Fibroblast of skin of scalp (primary cell): ENCODE data around the gene VSIG10L2.
A peak's percentile ranks its signal among the peaks of the same experiment; 100 is the strongest.
"Not testable (repeated sequence)": the region's sequence is repeated elsewhere in the genome, so short reads cannot be mapped to it uniquely, and the experiment has no call there.

Source experiments
- DNase-seq: peaks from one replicate; pipeline ENCODE4 v3.0.0-alpha.2; 2013

VSIG10L2 gene

GRCh38 chr11:125971618-125972017 is 25.8 kb downstream of the VSIG10L2 start:
- no peak for DNase-seq

DNA sequence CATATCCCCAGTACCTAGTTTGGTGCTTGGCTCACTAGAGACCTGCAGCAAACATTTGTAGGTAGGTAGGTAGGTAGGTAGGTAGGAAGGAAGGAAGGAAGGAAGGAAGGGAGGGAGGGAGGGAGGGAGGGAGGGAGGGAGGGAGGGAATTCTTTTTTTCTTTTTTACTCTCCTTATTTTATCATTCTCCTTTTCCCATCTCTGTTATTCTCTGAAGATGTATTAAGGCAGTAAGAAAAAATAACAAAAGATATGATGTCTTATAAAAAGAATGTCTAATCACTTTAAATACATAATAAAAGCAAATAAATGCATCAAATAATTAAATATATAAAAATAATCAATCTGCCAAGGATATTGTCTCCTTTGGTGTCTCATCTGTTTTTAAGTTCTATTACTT is 28.4 kb downstream of the VSIG10L2 start:
- no peak for DNase-seq

GRCh38 chr11:125975634-125976033 is 29.8 kb downstream of the VSIG10L2 start:
- DNase-seq = no peak

- no peak for DNase-seq
Observed at GRCh38 chr11:125976156-125976555, 30.3 kb downstream of the VSIG10L2 start.

- no peak for DNase-seq
Observed at GRCh38 chr11:125977333-125977732, 31.5 kb downstream of the VSIG10L2 start.

DNA sequence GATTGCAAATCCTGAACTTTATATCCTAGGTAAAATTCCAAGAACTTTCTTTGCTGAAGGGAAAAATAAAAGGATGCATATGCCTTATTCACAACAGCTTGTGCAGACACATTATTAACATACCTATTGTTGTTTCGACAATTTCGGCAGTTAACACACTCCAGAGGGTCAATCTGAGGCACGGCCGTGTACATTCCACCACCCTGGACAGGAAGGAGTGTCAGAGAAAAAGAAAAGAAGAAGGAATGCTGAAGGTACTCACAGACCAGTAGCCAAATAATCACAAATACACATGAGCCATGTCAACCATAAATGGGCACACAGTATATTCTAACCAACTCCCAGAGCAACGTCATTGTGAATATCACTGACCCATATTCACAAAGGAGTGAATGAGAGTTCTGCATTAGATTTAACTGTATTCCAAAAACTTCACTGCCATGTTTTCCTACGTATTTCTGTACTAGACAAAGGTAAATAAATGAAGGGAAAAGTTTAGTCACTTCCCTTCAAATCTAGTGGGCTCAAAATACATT is 32.4 kb downstream of the VSIG10L2 start:
- no peak for DNase-seq

GRCh38 chr11:125978778-125979407 is 33.0 kb downstream of the VSIG10L2 start:
- DNase-seq = no peak

- no peak for DNase-seq
Observed at GRCh38 chr11:125979511-125979910, 33.7 kb downstream of the VSIG10L2 start.

DNA sequence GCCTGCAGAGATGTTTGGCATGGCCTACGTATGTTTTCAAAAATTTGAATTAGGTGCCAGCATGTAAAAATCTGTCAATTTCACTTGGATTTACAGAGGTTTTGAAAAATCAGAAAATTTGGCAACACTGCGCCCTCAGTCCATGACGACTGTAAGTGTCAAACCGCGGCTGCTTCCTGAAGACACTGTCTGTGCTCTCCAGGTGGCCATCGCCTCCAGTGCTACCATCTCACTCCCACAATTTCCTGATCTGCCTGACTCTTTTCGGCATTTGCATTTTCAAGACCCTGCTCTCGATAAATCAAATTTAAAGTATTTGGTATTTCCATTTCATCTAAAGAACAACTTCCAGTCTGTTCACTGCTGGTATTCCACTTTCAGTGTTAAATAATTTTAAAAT is 34.6 kb downstream of the VSIG10L2 start:
- DNase-seq = no peak

DNA sequence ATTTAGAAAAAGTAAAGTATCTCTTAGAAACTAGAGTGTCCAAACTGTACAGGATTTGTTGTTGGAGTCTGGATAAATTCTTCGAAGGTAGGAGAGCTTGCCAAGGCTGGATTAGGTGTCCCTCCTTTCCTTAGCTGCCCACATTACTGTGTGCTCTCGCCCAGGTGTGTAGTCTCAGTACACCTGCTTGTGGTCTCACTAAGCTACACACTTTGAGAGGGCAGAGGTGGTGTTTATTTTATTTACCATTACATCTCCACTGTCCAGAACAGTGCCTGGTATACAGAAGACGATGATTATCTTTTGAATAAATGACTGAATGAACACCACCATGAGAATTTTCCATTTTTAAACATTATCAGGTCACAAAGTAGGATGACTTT is 36.5 kb downstream of the VSIG10L2 start:
- DNase-seq = no peak

GRCh38 chr11:125985956-125986355 is 40.1 kb downstream of the VSIG10L2 start:
- not testable (repeated sequence) for DNase-seq

DNA sequence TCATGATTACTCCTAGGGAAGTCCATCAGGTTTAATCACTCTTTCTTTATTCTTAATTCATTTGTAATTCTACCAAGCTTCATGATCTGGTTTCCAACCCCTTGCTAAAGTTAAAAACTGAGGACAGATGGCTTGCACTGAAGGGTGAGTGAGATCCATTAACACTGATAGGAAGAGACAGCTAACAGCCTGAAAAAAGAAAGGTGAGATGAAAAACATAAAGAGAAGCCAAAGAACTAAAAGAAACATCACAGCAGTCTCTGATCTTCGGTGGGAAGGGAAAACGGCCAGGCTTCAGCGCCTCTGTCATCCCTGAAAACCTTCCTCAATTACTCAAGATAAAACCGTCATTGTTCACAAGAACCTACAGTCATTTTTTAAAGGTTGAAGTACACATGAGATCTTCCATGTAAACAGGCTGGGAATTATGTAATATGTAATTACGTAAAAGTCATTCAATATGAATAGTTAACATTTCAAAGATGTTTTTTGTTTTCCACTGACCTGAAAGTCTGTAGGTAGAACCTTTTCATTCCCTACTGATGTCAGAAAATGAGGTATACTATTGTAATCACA is 41.3 kb downstream of the VSIG10L2 start:
- DNase-seq = no peak

- DNase-seq = peak; percentile 89
Observed at GRCh38 chr11:125990244-125990643, 44.4 kb downstream of the VSIG10L2 start.

DNA sequence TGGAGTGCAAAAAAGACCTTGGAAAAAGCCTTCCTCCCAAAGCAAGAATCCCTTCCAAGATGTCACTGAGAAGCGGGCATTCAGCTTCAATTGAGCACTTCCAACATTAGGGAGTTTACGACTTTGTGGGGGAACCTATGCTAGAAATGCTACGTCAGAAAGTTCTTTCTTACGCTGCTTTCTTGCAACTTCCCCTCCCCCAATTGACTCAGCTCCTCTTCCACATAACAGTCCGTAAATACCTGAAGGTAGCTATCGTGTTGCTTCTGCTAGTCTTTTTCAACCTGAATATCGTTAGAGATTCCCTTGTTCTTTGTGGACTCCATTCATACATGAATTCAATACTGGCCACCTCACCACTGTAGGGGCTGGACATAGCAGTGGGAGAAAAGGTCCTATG is 47.0 kb downstream of the VSIG10L2 start:
- DNase-seq = no peak

GRCh38 chr11:125994509-125994908 is 48.7 kb downstream of the VSIG10L2 start:
- no peak for DNase-seq

DNA sequence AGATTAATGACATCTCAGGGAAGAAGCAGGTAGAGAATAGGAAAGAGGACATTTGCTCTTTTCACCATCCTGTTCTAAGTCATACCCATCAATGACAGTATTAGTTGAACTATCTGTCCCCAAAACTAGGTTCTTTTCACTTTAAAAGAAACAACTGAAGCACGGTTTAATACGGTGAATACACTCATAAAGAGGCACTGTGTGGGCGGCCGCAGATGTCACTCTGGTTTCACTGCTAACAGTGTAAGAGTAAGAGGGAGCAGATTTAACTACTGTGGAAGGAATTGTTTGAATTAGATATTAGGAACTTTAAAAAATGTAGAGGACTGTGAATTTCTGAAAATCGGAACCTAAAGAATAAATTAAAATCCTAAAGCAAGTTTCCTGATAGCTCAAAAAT is 49.5 kb downstream of the VSIG10L2 start:
- DNase-seq = no peak

GRCh38 chr11:125998267-125998666 is 52.4 kb downstream of the VSIG10L2 start:
- DNase-seq = no peak

GRCh38 chr11:125999234-125999880 is 53.5 kb downstream of the VSIG10L2 start:
- no peak for DNase-seq

DNA sequence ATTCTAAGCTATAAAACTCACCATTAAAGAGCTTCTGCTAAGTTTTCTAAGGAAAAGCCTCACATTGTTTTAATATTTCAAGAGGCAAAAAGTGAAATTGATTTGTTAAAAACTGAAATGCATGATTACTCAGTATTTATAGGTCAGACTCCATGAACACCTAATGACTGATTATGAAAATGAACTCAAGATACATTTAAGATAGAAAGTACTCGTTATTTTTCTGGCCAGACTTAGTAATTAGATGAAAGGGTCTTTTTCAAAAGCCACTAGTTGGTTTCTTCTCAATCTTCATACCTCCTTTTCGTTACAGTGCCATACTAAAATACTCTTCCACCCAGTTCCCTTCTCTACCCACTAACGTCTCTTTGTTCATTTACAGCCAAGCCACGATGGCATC is 56.3 kb downstream of the VSIG10L2 start:
- no peak for DNase-seq
